CD4-positive, alpha-beta T cell (primary cell): ENCODE results near the gene SRP54. TPM values are rescaled to one million over a fixed set of nuclear protein-coding genes. Genes with fewer than 3 reads are reported as not detected.

ENCODE experiments used
- ATAC-seq: fragments of 200-7000 bp; cut with Tn5 transposase; one replicate; pipeline ENCODE4 v1.10.0; 2022; ENCODE audit warnings: mild to moderate bottlenecking; ENCODE audit not compliant: poor library complexity
- CTCF ChIA-PET: fragments of 350-600 bp; sonication (Branson Sonifier 250); formaldehyde crosslinking; loops from one replicate; lab custom pipeline; 2021; ENCODE audit warnings: antibody characterized with exemption, inconsistent platforms; lab: Charles Lee
- POLR2A ChIA-PET: fragments of 350-600 bp; sonication (Branson Sonifier 250); formaldehyde crosslinking; loops from one replicate; lab custom pipeline; 2021; ENCODE audit warnings: antibody characterized with exemption, inconsistent platforms; lab: Charles Lee
- DNase-seq, 14 experiments: peaks; one replicate each; pipeline ENCODE4 v3.0.0-alpha.2; 2013 to 2020; ENCODE audit warnings: mixed read lengths in 2 of 14
- H3K27ac ChIP-seq, 2 donors: one replicate each; pipeline versions ENCODE4 v1.5.1 to v1.7.0; 2013; ENCODE audit warnings: low read length in 2 of 2, low read depth in 1 of 2, mild to moderate bottlenecking in 1 of 2
- H3K27me3 ChIP-seq, 2 experiments: 1 replicate in 1 of 2; 2 replicates in 1 of 2; pipeline versions ENCODE4 v1.6.1 to v1.7.0; 2013; ENCODE audit warnings: low read length in 2 of 2, control low read depth in 1 of 2, mild to moderate bottlenecking in 1 of 2, moderate library complexity in 1 of 2; ENCODE audit not compliant: insufficient read depth in 2 of 2, control insufficient read depth in 1 of 2
- H3K36me3 ChIP-seq: one replicate; pipeline ENCODE4 v1.6.1; 2013; ENCODE audit warnings: low read length, control low read depth; ENCODE audit not compliant: insufficient read depth
- H3K4me1 ChIP-seq: one replicate; pipeline ENCODE4 v1.6.1; 2013; ENCODE audit warnings: low read length, control low read depth; ENCODE audit not compliant: insufficient read depth
- H3K4me3 ChIP-seq: one replicate; pipeline ENCODE4 v1.5.1; 2013; ENCODE audit warnings: mild to moderate bottlenecking, low read length, moderate library complexity
- H3K9me3 ChIP-seq, 2 experiments: 1 replicate in 1 of 2; 2 replicates in 1 of 2; pipeline versions ENCODE4 v1.6.1 to v1.7.0; 2013; ENCODE audit warnings: low read length in 2 of 2, mild to moderate bottlenecking in 2 of 2, control low read depth in 1 of 2, moderate library complexity in 1 of 2; ENCODE audit not compliant: control insufficient read depth in 1 of 2, insufficient read depth in 1 of 2
- H3K27ac Mint-ChIP-seq: one replicate; pipeline ENCODE4 v1.8.0; 2020; ENCODE audit warnings: mixed read lengths
- H3K27me3 Mint-ChIP-seq: one replicate; pipeline ENCODE4 v1.8.0; 2021; ENCODE audit warnings: mixed read lengths
- H3K36me3 Mint-ChIP-seq: one replicate; pipeline ENCODE4 v1.8.0; 2021; ENCODE audit warnings: low read depth, mixed read lengths
- H3K4me1 Mint-ChIP-seq: one replicate; pipeline ENCODE4 v1.8.0; 2021; ENCODE audit warnings: low read depth, mixed read lengths
- H3K4me3 Mint-ChIP-seq: one replicate; pipeline ENCODE4 v1.8.0; 2020; ENCODE audit warnings: mild to moderate bottlenecking, mixed read lengths
- H3K9me3 Mint-ChIP-seq: one replicate; pipeline ENCODE4 v1.8.0; 2020; ENCODE audit warnings: mixed read lengths
- CTCF ChIP-seq: fragments of 200-600 bp; IDR thresholded peaks from one replicate; pipeline ENCODE4 v1.8.0; 2022; ENCODE audit warnings: antibody characterized with exemption, mild to moderate bottlenecking
- intact Hi-C, 2 experiments: fragments of 100-400 bp; cut with DNase I in 1 of 2; cut with micrococcal nuclease in 1 of 2; formaldehyde crosslinking; loops; one replicate each; pipeline versions ENCODE4 v1.15.1 to v1.9.0; 2023 to 2025; cut with DNase I, micrococcal nuclease
- total RNA-seq, 174 experiments: library from RNA in 2 of 174; stranded (reverse) in 2 of 174; gene quantifications; one replicate each; pipeline ENCODE4 v1.2.3 and lab custom pipeline; 2021 to 2026

SRP54 gene
- total RNA-seq, 2 experiments from 2014 or later, result 30.3 to 32.7 TPM

GRCh38 chr14:35020713-35021112 lies 37.9 kb downstream of the SRP54 start:
- no peaks in the 10 kb centered on the region for H3K9me3 Mint-ChIP-seq
- no peaks in the 10 kb centered on the region for H3K4me1 ChIP-seq
- no peak overlapping the region for H3K4me3 ChIP-seq
- CTCF ChIA-PET, result no interaction called here
- POLR2A ChIA-PET, result no interaction called here
- ATAC-seq (no peak), DNase-seq (no peak)
- no peak for TF ChIP-seq CTCF
- no peak overlapping the region for H3K27ac Mint-ChIP-seq
- H3K27ac ChIP-seq, result no peak overlapping the region
- H3K27me3 Mint-ChIP-seq, result no peaks in the 10 kb centered on the region
- H3K9me3 ChIP-seq, result no peaks in the 10 kb centered on the region
- H3K36me3 ChIP-seq, result peaks cover 71% of the 10 kb centered on the region
- no peaks in the 10 kb centered on the region for H3K27me3 ChIP-seq
- no peak overlapping the region for H3K4me3 Mint-ChIP-seq
- intact Hi-C loops, result no loop called here
- H3K4me1 Mint-ChIP-seq, result no peaks in the 10 kb centered on the region
- H3K36me3 Mint-ChIP-seq, result peaks cover 86% of the 10 kb centered on the region

- H3K4me3 ChIP-seq, result no peak overlapping the region
- ATAC-seq (no peak), DNase-seq (no peak)
- POLR2A ChIA-PET, result no interaction called here
- Mint-ChIP-seq H3K27ac (no peak overlapping the region), H3K4me1 (no peaks in the 10 kb centered on the region), H3K27me3 (no peaks in the 10 kb centered on the region), H3K36me3 (peaks cover 80% of the 10 kb centered on the region), H3K9me3 (no peaks in the 10 kb centered on the region), H3K4me3 (no peak overlapping the region)
- TF ChIP-seq CTCF, result no peak
- H3K27me3 ChIP-seq, result no peaks in the 10 kb centered on the region
- peaks cover 0 to 8% of the 10 kb centered on the region in 2 experiments for H3K9me3 ChIP-seq
- CTCF ChIA-PET, result no interaction called here
- no peaks in the 10 kb centered on the region for H3K4me1 ChIP-seq
- peaks cover 61% of the 10 kb centered on the region for H3K36me3 ChIP-seq
- intact Hi-C loops, result no loop called here
- no peak overlapping the region for H3K27ac ChIP-seq
Observed at GRCh38 chr14:35028435-35028834, 45.6 kb downstream of the SRP54 start.

GRCh38 chr14:35032562-35032961 lies 49.8 kb downstream of the SRP54 start:
- H3K4me1 Mint-ChIP-seq, result no peaks in the 10 kb centered on the region
- H3K36me3 Mint-ChIP-seq, result peaks cover 69% of the 10 kb centered on the region
- H3K27me3 ChIP-seq, result no peaks in the 10 kb centered on the region
- no peak for DNase-seq
- no peak overlapping the region for H3K4me3 ChIP-seq
- ChIA-PET POLR2A (interaction anchor here (0.8 to 1.4 kb wide), 2 partner anchors 13 kb away, joined by 3 read pairs; partner anchors contain the start of gene FAM177A1), CTCF (no interaction called here)
- peaks cover 2% of the 10 kb centered on the region for H3K9me3 Mint-ChIP-seq
- TF ChIP-seq CTCF, result no peak
- H3K27ac ChIP-seq, result no peak overlapping the region
- no peaks in the 10 kb centered on the region for H3K4me1 ChIP-seq
- peaks cover 11 to 19% of the 10 kb centered on the region in 2 experiments for H3K9me3 ChIP-seq
- H3K4me3 Mint-ChIP-seq, result no peak overlapping the region
- peaks cover 40% of the 10 kb centered on the region for H3K36me3 ChIP-seq
- no peak for ATAC-seq
- intact Hi-C loops, result no loop called here
- H3K27ac Mint-ChIP-seq, result no peak overlapping the region
- H3K27me3 Mint-ChIP-seq, result no peaks in the 10 kb centered on the region
